ENCODE data around the gene RCN2.

RCN2 gene

DNA sequence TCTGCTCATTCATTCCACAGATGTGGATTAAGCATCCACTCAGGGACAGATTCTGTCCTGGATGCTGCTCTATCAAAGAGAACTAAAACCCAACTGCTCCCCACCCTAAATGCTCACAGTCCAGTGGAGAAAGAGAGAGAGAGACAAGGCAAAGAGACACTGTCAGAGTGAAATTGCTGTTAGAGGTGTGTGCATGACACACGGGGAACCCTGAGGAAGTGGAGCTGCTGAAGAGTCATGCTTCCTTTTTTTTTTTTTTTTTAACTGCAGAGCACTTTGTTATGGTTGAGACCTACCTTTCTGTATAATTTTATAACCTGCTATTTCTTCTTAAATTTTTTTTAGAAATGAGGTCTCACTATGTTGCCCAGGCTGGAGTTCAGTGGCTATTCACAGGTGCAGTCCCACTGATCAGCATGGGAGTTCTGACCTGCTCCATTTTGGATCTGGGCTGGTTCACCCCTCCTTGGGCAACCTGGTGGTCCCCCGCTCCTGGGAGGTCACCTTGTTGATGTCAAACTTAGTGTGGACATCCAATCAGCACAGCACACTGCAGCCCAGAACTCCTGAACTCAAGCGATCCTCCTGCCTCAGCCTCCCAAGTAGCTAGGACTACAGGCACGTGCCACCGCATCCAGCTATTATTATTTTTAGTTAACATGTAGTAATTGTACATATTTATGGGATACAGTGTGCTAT, 45.2 kb downstream of the RCN2 start:
- no peak for TF ChIP-seq ZNF565 (CRISPR knock-in tag; conservative IDR thresholded peaks at IDR 0.05; ENCODE audit: low read depth)
- TF ChIP-seq, protein P1, sequence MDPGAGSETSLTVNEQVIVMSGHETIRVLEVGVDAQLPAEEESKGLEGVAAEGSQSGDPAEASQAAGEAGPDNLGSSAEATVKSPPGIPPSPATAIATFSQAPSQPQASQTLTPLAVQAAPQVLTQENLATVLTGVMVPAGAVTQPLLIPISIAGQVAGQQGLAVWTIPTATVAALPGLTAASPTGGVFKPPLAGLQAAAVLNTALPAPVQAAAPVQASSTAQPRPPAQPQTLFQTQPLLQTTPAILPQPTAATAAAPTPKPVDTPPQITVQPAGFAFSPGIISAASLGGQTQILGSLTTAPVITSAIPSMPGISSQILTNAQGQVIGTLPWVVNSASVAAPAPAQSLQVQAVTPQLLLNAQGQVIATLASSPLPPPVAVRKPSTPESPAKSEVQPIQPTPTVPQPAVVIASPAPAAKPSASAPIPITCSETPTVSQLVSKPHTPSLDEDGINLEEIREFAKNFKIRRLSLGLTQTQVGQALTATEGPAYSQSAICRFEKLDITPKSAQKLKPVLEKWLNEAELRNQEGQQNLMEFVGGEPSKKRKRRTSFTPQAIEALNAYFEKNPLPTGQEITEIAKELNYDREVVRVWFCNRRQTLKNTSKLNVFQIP (CRISPR knock-in tag; IDR thresholded peaks at IDR 0.05; ENCODE audit: borderline replicate concordance, low read depth) = no peak
- TF ChIP-seq ZNF8 (CRISPR knock-in tag; IDR thresholded peaks at IDR 0.05) = no peak
- TF ChIP-seq, protein P2, sequence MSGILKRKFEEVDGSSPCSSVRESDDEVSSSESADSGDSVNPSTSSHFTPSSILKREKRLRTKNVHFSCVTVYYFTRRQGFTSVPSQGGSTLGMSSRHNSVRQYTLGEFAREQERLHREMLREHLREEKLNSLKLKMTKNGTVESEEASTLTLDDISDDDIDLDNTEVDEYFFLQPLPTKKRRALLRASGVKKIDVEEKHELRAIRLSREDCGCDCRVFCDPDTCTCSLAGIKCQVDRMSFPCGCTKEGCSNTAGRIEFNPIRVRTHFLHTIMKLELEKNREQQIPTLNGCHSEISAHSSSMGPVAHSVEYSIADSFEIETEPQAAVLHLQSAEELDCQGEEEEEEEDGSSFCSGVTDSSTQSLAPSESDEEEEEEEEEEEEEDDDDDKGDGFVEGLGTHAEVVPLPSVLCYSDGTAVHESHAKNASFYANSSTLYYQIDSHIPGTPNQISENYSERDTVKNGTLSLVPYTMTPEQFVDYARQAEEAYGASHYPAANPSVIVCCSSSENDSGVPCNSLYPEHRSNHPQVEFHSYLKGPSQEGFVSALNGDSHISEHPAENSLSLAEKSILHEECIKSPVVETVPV (CRISPR knock-in tag; IDR thresholded peaks at IDR 0.05) = no peak
- TF ChIP-seq, protein P3, sequence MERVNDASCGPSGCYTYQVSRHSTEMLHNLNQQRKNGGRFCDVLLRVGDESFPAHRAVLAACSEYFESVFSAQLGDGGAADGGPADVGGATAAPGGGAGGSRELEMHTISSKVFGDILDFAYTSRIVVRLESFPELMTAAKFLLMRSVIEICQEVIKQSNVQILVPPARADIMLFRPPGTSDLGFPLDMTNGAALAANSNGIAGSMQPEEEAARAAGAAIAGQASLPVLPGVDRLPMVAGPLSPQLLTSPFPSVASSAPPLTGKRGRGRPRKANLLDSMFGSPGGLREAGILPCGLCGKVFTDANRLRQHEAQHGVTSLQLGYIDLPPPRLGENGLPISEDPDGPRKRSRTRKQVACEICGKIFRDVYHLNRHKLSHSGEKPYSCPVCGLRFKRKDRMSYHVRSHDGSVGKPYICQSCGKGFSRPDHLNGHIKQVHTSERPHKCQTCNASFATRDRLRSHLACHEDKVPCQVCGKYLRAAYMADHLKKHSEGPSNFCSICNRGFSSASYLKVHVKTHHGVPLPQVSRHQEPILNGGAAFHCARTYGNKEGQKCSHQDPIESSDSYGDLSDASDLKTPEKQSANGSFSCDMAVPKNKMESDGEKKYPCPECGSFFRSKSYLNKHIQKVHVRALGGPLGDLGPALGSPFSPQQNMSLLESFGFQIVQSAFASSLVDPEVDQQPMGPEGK (CRISPR knock-in tag; IDR thresholded peaks at IDR 0.05; ENCODE audit: borderline replicate concordance) = no peak
- TF ChIP-seq ZNF70 (CRISPR knock-in tag; IDR thresholded peaks at IDR 0.05) = no peak
- no peak for TF ChIP-seq PPARA (CRISPR knock-in tag; IDR thresholded peaks at IDR 0.05; ENCODE audit: borderline replicate concordance)
- no peak for TF ChIP-seq TCF4 (CRISPR knock-in tag; IDR thresholded peaks at IDR 0.05; ENCODE audit: borderline replicate concordance)
- TF ChIP-seq GLIS3 (CRISPR knock-in tag; IDR thresholded peaks at IDR 0.05) = no peak
- no peak for TF ChIP-seq SNAI2 (CRISPR knock-in tag; IDR thresholded peaks at IDR 0.05)
- no peak for TF ChIP-seq TOX (CRISPR knock-in tag; IDR thresholded peaks at IDR 0.05; ENCODE audit: borderline replicate concordance)
- TF ChIP-seq RARB (CRISPR knock-in tag; IDR thresholded peaks at IDR 0.05) = no peak
- no peak for ATAC-seq

DNA sequence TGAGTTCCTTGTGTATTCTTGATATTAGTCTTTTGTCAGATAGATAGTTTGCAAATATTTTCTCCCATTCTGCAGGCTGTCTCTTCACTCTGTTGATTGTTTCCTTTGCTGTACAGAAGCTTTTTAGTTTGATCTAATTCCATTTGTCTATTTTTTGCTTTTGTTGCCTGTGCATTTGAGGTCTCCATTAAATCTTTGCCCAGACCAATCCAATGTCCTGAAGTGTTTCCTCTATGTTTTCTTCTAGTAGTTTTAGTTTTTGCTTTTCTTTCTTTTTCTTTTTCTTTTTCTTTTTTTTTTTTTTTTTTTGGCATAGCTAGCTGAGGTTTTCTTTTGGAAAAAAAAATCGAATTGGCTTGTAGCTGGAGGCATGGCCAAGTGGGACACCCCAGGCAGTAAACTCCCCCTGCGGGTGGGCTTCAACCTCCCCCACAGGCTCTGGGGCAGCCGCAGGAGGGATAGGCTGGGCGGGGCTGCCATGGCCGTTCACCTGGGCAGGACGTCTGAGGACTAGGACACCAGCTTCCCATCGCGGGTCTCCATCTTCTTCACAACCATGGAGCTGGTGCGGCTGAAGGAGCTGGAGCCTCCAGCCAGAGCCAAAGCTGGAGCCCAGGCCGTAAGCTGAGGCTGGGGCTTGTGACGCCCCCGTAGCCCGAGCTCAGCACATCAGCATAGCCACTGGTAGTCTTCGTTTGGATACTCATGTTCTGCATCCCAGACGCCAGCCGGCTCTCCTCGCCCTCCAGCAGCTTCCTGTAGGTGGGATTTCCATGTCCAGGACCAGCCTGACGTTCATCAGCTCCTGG, 47.2 kb downstream of the RCN2 start:
- ATAC-seq = no peak
- TF ChIP-seq ZNF70 (CRISPR knock-in tag; IDR thresholded peaks at IDR 0.05) (no peak), SNAI2 (CRISPR knock-in tag; IDR thresholded peaks at IDR 0.05) (no peak), RARB (CRISPR knock-in tag; IDR thresholded peaks at IDR 0.05) (no peak), TOX (CRISPR knock-in tag; IDR thresholded peaks at IDR 0.05; ENCODE audit: borderline replicate concordance) (no peak), ZFP3 (CRISPR knock-in tag; IDR thresholded peaks at IDR 0.05) (no peak)
- TF ChIP-seq, protein P3 (CRISPR knock-in tag; IDR thresholded peaks at IDR 0.05; ENCODE audit: borderline replicate concordance) = no peak

DNA sequence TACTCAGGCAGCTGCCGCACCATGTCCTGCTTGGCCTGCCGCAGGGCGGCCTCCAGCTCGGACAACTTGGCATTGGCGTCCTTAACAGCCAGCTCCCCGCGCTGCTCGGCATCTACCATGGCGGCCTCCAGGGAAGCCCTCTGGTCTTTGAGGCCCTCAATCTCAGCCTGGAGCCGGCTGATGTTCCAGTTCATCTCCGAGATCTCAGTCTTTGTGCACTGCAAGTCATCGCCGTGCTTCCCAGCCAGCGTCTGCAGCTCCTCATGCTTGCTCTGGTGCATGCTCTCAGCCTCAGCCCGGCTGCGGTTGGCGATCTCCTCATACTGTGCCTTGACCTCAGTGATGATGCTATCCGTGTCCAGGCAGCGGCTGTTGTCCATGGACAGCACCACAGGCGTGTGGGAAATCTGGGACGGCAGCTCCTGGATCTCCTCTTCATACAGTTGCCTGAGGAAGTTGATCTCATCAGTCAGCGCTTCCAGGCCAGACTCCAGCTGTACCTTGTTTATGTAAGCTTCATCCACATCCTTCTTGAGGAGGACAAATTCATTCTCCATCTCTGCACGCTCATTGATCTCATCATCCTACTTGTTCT, 47.9 kb downstream of the RCN2 start:
- no peak for ATAC-seq
- TF ChIP-seq ZFP30 (CRISPR knock-in tag; IDR thresholded peaks at IDR 0.05) = no peak
- no peak for TF ChIP-seq TOX (CRISPR knock-in tag; IDR thresholded peaks at IDR 0.05; ENCODE audit: borderline replicate concordance)
- no peak for TF ChIP-seq CSDC2 (CRISPR knock-in tag; IDR thresholded peaks at IDR 0.05)
- no peak for TF ChIP-seq ZNF8 (CRISPR knock-in tag; IDR thresholded peaks at IDR 0.05)
- no peak for TF ChIP-seq ISL1 (CRISPR knock-in tag; IDR thresholded peaks at IDR 0.05)
- no peak for TF ChIP-seq PPARA (CRISPR knock-in tag; IDR thresholded peaks at IDR 0.05; ENCODE audit: borderline replicate concordance)
- TF ChIP-seq, protein P4, sequence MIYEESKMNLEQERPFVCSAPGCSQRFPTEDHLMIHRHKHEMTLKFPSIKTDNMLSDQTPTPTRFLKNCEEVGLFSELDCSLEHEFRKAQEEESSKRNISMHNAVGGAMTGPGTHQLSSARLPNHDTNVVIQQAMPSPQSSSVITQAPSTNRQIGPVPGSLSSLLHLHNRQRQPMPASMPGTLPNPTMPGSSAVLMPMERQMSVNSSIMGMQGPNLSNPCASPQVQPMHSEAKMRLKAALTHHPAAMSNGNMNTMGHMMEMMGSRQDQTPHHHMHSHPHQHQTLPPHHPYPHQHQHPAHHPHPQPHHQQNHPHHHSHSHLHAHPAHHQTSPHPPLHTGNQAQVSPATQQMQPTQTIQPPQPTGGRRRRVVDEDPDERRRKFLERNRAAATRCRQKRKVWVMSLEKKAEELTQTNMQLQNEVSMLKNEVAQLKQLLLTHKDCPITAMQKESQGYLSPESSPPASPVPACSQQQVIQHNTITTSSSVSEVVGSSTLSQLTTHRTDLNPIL (CRISPR knock-in tag; IDR thresholded peaks at IDR 0.05; ENCODE audit: low read depth) = no peak
- no peak for TF ChIP-seq ZNF565 (CRISPR knock-in tag; conservative IDR thresholded peaks at IDR 0.05; ENCODE audit: low read depth)

All from SK-N-SH treated with all-trans-retinoic acid at 6 μM for 48 hours (cell line).